Upper lobe of left lung (tissue), 4 donors: ENCODE measurements around the gene TLE1.

Source experiments
- EP300 ChIP-seq, 4 donors: sonication (generic); formaldehyde crosslinking; IDR thresholded peaks; one replicate each; pipeline ENCODE4 v1.5.1; 2017; ENCODE audit warnings: antibody characterized with exemption in 4 of 4, control low read depth in 2 of 4
- POLR2A ChIP-seq, 4 donors: fragments of 450-650 bp; IDR thresholded peaks; one replicate each; pipeline ENCODE4 v1.5.1; 2016 to 2017; ENCODE audit warnings: antibody characterized with exemption in 4 of 4, mild to moderate bottlenecking in 2 of 4

DNA sequence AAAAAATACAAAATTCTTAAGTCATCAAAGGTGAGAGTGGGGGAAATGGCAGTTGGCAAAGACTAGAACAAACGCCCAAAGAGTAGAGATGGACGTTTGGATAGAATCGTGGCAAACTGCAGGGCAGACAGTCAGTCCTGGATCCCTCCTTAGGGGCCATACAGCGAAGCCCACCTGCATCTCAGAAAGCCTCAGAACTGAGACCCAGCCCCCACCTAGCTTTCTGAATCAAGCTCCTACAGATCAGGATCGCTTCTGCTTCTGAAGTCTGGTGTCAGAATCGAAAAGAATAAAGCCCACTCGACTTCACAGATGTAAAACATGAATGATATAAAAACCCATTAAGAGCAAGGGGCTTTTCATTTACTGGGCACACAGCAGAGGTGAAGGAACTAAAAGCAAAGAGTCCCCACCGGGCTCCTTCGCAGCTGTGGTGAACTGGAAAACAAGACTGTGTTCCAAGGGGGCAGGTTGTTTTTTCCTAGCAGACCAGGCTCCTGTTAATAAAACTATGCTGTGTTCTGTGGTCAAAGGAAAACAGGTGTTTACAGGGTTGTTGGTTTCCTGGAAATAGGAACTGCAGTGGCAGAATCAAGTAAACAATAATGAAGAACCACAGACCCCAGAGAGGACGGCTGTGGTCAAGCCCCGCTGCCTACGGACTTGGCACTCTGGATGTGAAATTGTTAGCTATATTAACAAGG is 91.8 kb downstream of the TLE1 start:
- no peak for TF ChIP-seq EP300 (IDR thresholded peaks at IDR 0.05)
- no peak for TF ChIP-seq POLR2A (IDR thresholded peaks at IDR 0.05)
